HG03095 (cell line): ENCODE data around the gene EPB41L1.

ENCODE experiments used
- ATAC-seq: cut with Tn5 transposase; IDR thresholded peaks from one replicate; pipeline ENCODE4 v1.9.1; 2021; ENCODE audit warnings: moderate library complexity; ENCODE audit not compliant: unreplicated experiment

The EPB41L1 gene

DNA sequence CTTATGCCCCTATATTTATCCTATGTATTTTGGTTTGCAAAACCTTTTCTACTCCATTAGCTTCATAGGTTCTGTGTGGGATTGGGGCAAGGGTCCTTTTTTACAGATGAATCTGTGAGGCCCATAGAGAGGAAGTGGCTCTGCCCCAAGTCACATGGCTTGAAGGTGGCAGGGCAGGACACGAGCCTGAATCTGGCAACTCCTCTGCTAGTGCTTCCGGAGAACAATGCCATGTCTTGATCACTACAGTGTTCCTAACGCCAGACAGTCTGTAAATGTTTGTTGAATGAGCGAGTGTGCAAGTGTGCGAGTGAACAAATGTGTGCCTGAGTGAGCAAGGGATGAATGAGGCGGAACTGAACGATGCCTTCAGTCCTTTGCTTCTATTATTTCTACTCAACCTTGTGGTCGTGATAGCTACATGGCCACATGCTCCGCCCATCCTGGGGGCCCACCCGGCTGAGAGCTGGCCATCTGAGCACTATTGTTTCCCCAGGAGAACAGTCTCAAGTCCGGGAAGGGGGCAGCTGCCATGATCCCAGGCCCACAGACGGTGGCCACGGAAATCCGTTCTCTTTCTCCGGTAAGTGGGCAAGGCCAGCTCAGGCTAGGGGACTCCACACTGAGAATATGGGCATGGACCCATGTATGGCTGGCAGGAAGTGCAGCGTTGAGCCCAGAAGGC, 64.0 kb downstream of the EPB41L1 start:
- ATAC-seq = no peak

DNA sequence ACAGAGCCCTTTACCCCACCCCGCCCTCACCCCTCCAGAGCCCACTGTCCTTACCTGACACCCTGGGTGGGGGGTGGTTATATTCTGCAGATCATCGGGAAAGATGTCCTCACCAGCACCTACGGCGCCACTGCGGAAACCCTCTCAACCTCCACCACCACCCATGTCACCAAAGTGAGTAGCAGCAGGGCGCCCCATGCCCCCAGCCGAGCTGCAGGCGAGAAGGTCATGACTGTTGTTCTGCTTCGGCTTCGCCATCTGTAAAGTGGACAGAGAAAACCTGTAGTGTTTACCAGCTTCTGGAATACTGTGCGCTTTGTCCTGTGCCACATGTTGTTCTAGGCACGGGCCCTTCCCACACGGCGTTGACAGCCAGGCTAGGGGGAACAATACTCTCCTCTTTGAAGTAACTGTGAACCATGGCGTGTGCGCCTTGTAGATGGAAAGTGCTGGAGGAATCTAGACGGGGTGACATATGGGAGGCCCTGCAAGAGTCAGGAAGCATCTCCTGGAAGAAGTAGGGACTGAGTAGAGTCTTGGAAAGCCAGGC, 65.2 kb downstream of the EPB41L1 start:
- ATAC-seq = no peak

DNA sequence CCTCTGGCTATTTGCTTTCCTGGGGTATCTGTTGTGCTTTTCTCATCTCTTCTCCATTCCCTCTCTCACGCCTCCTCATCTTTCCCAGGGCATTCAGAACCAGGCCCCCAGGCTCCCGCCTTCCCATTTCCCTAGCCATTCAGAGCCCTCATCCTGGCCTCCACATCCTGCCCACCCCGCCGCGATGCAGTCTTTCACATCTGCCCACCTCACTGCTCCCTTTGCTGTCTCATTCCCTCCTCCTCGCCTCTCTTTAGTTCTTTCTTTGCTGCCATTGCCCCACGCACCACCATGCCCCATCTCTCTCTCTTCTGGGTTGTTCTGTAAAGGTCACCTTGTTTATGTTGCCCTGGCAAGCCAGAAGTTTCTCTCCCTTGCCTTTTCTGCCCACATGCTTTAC, 71.1 kb downstream of the EPB41L1 start:
- ATAC-seq = no peak

DNA sequence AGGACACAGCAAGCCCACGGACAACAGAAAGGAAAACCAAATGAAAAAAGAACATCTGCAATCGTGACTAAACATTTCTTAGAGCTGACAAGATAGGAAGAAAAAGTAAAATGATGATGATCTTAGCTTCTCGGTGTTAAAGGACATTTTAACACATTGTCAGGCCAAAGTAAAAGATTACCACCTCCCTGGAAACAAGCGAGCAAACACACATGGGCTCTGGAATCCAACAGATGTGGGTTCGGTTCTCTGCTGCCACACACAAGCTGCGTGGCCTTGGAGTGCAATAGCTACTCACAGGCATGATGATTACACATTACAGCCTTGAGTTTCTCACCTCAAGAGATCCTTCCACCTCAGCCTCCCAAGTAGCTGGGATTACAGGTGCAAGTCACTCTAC, 74.2 kb downstream of the EPB41L1 start:
- ATAC-seq = no peak

DNA sequence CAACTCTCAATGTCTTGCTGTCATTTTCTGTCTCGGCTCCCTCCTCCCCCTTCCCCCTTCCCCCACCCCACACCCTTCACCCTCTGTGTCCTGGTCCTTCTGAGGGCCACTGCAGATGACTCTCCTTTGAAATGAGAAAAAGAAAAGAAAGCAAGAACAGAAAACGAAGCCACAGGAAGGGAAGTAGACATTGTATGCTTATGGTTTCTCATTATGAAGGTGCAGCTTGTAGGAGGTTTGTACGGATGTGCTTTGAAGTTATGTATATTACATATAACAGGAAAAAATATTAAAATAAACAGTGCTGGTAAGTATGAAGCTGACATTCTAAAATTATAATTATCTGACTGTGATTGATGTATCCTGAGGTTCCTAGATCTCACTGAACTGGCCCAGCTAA, 75.5 kb downstream of the EPB41L1 start:
- ATAC-seq = no peak

DNA sequence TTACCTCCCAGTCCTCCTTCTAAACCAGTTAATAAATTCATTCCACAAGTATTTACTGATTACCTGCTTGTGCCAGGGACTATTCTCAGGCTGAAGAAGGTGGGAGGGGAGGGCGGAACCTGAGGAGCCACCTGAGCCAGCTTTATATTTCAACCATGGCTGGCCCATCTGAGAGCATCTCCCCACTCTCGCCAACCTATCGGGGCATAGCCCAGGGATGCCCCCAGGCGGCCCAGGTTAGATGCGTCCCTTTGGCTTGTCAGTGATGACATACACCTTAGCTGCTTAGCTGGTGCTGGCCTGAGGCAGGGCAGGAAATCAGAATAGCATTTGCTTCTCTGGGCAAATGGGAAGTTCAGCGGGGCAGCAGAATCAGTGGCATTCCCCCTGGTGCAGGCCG, 76.8 kb downstream of the EPB41L1 start:
- ATAC-seq = no peak

DNA sequence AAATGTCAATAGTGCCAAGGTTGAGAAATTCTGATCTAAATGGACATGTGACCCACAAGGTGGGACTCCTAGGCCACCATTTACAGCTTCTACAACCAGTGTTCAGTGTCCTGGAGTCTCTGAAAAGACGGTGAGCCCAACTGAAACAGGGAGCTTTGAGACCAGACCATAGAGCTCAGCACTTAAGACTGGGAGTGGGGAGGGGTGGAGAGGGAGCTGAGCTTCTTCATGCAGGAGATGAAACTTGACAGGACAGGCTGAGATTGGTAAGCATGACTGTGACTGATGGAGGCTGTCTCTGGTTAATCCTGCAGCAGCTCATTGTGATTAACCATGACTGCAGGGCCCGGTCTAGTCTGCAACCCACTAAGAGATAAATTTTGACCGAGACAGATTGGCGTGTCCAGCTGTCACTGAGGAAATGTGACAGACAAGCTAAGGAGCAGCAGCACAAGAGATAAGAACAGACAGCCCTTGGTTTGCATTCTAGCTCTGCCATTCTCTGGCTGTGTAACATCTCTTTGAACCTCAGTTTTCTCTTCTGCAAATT, 80.3 kb downstream of the EPB41L1 start:
- ATAC-seq = no peak

DNA sequence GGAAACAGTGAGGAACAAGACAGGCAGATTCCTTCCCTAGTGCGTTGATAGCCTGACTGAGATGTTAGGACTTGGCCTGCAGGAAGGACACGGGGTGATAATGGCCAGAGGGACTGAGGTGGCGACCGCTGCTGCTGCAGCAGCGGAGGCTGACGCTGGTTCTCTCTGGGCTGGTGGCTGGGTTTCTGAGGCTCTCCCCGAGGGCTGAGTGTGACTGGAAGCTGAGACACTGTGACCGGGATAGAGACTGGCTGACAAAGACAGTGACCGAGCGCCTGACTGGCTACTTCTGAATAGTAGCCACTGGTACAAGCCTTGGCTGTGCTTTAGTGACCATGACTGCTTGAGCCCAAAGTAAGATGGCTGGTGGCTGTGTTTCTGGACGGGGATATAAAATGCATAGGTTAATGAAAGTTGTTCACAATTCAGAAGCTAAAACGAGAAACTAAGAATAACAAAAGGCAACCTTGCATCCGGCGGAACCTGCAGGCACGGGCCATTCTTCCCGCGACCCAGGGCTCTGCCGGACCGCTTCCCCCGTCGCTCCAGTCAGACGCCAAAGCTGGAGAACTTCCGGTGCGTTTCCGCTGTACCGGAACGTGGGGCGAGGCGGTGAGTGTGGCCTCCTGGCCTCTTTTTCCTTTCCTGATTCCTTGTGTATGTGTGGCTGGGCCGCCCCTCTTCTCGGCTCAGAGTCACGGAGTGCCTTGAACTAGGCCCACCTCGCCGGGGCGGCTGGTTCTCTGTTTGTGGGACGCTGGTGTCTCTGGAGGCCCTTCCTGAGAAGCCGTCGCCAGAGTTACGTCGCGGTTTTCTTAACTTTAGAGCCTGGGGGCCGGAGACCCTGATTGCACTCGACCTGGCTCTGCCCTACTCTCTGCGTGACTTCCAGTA, 81.6 kb downstream of the EPB41L1 start, which contains the start of gene AAR2:
Gene AAR2 (plus strand): TSS at position 587 of the 894 bp plus-strand sequence. CDS start 3,391 bp downstream, outside the sequence.
- no peak for ATAC-seq

DNA sequence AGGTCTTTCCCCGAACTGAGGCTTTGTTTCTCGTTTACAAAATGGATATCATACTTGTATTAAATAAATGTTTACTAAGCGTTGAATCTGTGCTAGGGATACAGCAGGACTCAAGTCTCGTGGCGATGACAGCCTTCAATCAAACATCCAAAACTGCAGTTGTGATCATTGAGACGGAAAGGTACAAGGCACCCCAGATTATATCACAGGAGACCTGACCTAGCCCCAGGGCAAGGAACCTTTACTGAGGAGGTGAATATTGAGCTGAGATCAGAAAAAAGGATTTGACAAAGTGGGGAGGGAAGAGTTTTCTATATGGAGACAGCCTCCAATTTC, 82.2 kb downstream of the EPB41L1 start:
- no peak for ATAC-seq

DNA sequence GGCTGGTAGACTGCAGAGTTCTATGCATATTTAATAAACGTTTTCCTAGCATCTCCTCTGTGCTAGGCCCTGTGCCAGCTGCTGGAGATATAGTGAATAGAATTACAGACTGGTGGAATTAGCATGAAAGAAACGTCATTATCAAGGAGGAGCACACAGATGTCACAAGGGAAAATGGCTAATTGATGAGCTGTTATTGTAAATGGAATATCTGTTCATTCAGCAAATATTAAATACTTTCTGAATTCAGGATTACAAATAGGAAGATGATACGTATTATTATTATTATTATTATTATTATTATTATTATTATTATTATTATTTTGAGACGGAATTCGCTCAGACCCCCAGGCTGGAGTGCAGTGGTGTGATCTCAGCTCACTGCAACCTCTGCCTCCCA, 82.9 kb downstream of the EPB41L1 start:
- no peak for ATAC-seq

DNA sequence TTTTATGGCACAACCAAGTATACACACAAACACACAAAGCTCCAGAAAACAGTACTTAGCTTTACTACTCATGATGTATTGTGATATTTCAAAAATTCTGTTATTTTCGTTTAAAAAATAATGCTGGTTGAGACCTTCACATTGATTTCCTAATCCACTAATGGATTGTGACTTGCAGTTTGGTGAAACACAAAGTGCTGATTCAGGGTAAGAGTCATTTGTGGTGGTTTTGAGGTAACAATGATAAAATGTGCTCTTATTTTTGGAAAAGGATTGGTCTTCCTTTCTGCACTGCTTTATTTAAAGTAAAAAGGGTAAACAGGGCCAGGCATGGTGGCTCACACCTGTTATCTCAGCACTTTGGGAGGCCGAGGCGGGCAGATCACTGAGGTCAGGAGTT, 83.6 kb downstream of the EPB41L1 start:
- ATAC-seq = no peak

DNA sequence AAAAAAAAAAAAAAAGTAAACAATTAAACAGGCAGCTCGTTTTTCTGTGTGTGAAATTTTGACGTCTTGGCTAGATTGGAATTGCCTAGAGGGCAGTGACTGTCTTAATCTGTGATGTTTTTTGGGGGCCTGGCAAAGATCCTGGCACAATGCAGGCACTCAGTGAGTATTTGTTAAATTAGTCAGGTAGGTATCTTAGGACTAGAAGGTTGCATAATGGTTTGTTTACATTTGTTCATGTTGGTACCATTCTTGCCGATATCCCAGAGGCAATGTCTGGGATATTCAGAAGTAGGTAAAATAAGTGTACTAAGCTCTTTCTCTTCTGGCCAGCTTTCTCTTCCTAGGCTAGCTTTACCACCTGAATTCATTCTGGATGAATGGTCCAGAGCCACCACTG, 84.2 kb downstream of the EPB41L1 start:
- ATAC-seq = no peak

DNA sequence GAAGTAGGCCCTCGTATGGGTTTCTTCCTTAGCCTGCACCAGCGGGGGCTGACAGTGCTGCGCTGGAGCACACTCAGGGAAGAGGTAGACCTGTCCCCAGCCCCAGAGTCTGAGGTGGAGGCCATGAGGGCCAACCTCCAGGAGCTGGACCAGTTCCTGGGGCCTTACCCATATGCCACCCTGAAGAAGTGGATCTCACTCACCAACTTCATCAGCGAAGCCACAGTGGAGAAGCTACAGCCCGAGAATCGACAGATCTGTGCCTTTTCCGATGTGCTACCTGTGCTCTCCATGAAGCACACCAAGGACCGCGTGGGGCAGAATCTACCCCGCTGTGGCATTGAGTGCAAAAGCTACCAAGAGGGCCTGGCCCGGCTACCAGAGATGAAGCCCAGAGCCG, 85.5 kb downstream of the EPB41L1 start:
- no peak for ATAC-seq

DNA sequence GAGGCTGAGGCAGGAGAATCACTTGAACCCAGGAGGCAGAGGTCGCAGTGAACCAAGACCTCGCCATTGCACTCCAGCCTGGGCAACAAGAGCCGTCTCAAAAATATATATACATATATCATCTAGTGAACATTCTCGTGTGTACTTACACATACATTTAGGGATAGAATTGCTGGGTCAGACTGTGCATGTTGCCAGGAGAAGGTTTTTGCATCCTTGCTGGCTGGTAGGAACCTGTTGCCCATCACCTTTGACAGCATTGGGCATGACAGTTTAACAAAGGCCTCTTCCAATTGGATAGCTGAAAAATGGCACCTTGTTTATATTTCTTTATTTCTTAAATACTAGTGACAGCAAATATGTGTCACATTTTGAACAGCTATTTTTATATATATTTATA, 87.1 kb downstream of the EPB41L1 start:
- no peak for ATAC-seq

DNA sequence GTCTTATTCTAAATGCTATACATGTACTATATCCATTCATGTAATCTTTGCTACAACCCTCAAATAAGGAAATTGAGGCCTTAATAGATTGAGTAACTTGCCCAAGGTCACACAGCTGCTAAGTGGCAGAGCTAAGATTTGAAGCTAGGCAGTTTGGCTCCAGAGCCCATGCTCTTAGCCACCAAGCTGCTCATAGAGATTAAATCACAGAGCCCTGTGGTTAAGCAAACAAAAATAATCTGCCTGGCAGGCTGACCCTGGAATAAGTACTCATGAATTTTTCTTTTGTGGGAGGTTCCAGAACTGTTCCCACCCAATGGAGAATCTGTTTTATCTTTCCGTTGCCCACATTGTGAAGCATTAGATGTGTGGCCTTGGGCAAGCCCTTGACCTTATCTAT, 89.2 kb downstream of the EPB41L1 start:
- no peak for ATAC-seq

DNA sequence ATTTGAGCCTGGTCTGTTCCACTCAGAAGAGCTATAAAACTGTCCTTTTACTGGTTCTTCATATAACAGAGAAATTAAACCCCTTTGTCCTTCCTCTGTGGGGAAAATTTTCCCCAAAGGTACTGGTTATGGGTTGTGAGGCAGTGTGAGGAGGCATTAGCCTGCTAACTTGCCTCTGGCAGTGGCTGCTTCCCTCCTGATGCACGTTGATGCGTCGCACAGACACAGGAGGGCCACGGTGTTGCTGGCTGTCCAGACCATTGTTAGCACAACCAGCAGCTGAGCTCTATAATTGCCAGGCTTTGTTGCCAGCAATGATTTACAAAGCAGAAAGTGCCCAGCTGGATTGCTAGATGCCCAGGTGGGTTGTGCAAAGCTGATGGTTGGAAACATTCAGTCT, 91.9 kb downstream of the EPB41L1 start:
- no peak for ATAC-seq

DNA sequence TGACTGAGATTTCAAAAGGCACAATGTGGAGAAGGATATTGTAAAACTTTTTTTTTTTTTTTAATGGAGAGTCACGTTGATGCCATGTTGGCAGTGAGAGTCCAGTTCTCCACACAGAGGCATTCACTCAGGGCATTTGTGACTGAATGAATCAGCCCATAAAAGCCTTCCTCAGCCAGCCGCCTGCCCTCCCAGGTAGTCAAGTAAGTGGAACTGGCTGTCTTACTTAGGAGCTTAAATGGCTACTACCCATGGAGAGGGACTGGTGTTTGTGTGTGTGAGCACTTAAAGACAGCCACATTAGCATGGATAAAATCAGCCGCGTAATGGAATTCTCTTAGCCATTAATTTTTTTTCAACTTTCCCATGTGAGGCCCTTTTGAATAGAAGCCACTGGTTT, 94.3 kb downstream of the EPB41L1 start:
- no peak for ATAC-seq

DNA sequence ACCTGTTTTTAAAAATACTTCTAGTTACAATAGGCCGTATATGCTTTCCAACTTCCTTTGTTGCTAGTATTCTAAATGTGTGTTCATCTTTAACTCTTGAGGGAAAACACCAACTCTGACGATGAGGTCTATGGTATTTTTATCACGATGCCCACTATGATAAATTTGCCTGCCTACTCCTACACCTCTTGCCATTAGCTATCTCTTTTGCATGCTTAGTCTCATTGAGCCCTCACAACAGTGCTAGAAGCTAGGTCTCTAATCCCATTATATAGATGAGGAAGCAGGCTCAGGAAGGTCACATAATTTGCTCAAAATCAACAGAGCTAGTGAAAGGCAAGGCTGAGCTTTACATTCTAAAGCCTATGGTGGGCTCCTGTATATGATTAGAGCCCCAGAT, 94.9 kb downstream of the EPB41L1 start:
- no peak for ATAC-seq

DNA sequence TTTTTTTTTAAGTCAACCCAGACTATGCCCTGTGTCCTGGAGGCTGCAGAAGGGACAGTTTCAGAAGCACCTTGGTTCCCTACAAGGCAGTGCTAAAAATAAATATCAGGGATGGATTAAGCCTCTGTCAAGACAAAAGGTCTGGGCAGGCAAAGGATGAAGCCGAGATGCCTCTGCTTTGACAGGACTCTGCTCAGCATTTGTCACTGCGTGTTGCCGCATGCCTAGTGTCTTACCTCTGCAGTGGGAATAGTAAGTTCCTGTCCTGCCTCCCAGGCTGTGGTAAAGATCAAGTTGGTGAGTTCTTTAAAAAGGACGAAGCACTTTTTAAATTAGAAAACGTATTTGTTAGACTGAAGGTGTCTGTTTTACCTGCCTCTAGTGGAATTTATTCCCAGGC, 96.9 kb downstream of the EPB41L1 start:
- no peak for ATAC-seq

DNA sequence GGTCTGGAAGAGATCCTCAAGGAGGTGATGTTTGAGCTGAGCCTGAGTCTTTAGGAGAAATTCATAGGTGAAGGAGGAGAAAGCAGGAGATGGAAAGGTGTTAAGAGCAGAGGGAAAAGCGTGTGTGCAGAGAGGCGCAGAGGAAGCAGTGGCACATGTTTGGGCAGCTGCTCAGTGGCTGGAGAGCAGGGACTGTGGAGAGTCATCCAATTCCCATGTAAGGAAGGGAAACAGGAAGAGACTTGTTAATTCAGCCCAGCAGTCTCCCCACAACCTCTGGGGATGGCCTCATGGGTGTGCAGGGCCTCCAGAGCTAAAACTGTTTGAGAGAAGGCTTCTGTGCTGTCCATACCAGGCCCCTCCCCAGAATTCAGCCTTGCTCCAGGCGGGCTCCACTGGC, 98.0 kb downstream of the EPB41L1 start:
- no peak for ATAC-seq

DNA sequence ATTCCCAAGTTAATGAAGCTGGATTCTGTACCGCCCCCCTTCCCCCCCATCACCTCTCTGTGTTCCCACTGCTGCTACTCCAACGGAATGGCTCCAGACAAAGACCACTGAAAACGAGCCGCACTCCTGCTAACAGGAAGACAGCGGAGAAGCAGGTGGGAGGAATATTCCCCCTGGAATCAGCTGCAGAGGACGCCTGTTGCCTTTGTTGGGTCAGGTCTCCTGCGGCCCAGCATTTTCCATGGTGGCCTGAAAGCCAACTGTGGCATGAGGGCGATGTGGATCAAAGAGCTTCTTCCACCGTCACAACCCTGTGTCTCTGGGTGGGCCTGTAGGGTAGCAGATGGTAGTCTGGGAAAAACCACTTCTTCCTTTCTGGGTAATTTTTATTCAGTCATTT, 98.5 kb downstream of the EPB41L1 start:
- no peak for ATAC-seq

DNA sequence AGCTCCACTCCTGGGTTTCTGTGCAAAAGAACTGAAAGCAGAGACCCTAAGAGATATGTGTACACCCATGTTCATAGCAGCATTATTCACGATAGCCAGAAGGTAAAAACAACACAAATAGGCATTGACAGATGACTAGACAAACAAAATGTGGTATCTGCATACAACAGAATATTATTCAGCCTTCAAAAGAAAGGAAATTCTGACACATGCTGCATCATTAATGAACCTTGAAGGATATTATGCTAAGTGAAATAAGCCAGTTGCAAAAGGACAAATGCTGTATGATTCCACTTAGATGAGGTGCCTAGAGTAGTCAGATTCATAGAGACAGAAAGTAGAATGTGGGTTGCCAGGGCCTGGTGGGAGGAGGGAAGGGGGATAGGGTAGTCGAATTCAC, 99.5 kb downstream of the EPB41L1 start:
- no peak for ATAC-seq
